Liver (tissue), 9 donors: ENCODE data around the gene TPCN1. TPM values are rescaled to one million over a fixed set of nuclear protein-coding genes. Genes with fewer than 3 reads are reported as not detected.

Source experiments
- DNase-seq: peaks from one replicate; pipeline ENCODE4 v3.0.0-alpha.2; 2017; ENCODE audit warnings: low spot score
- H3K27ac ChIP-seq, 2 donors: one replicate each; pipeline ENCODE4 v1.7.0; 2013; ENCODE audit warnings: inconsistent platforms in 2 of 2, low read length in 2 of 2, control low read depth in 1 of 2, low read depth in 1 of 2, mild to moderate bottlenecking in 1 of 2
- H3K27me3 ChIP-seq, 4 donors: one replicate each; pipeline versions ENCODE4 v1.6.1 to v1.7.0; 2013; ENCODE audit warnings: low read length in 3 of 4, inconsistent platforms in 1 of 4, mild to moderate bottlenecking in 1 of 4, moderate library complexity in 1 of 4; ENCODE audit not compliant: control insufficient read depth in 4 of 4, insufficient read depth in 4 of 4
- H3K36me3 ChIP-seq, 4 donors: one replicate each; pipeline versions ENCODE4 v1.6.1 to v1.7.0; 2013; ENCODE audit warnings: low read length in 3 of 4, mild to moderate bottlenecking in 3 of 4, low read depth in 1 of 4, moderate library complexity in 1 of 4; ENCODE audit not compliant: control insufficient read depth in 4 of 4, insufficient read depth in 3 of 4
- H3K4me1 ChIP-seq, 4 donors: one replicate each; pipeline versions ENCODE4 v1.6.1 to v1.7.0; 2013; ENCODE audit warnings: low read length in 3 of 4, mild to moderate bottlenecking in 3 of 4, moderate library complexity in 1 of 4; ENCODE audit not compliant: control insufficient read depth in 4 of 4, insufficient read depth in 4 of 4
- H3K4me3 ChIP-seq, 3 donors: one replicate each; pipeline versions ENCODE4 v1.6.1 to v1.7.0; 2013; ENCODE audit warnings: low read length in 3 of 3, control low read depth in 1 of 3, low read depth in 1 of 3, mild to moderate bottlenecking in 1 of 3
- H3K9ac ChIP-seq, 2 donors: one replicate each; pipeline ENCODE4 v1.7.0; 2013; ENCODE audit warnings: low read length in 2 of 2, mild to moderate bottlenecking in 2 of 2, moderate library complexity in 2 of 2, control low read depth in 1 of 2, low read depth in 1 of 2
- H3K9me3 ChIP-seq, 4 donors: one replicate each; pipeline versions ENCODE4 v1.6.1 to v1.7.0; 2013; ENCODE audit warnings: low read length in 3 of 4; ENCODE audit not compliant: control insufficient read depth in 4 of 4
- ATF3 ChIP-seq: IDR thresholded peaks from 2 replicates; pipeline ENCODE4 v1.6.1; 2016; ENCODE audit warnings: antibody characterized with exemption
- CTCF ChIP-seq: fragments of 150-350 bp; IDR thresholded peaks from 2 replicates; pipeline ENCODE4 v1.5.1; 2017; ENCODE audit warnings: improper control_type of control experiment, low read depth, low read length; ENCODE audit not compliant: missing input control
- EGR1 ChIP-seq, 2 donors: IDR thresholded peaks; 2 replicates each; pipeline ENCODE4 v1.6.1; 2016 to 2018; ENCODE audit warnings: antibody characterized with exemption in 2 of 2, low read depth in 2 of 2
- FOXA1 ChIP-seq: IDR thresholded peaks from 2 replicates; pipeline ENCODE4 v1.6.1; 2016; ENCODE audit warnings: antibody characterized with exemption
- GABPA ChIP-seq, 2 donors: IDR thresholded peaks in 1 of 2; conservative IDR thresholded peaks in 1 of 2; 2 replicates each; pipeline ENCODE4 v1.6.1; 2016; ENCODE audit warnings: antibody characterized with exemption in 2 of 2, mild to moderate bottlenecking in 1 of 2, moderate library complexity in 1 of 2
- HNF4G ChIP-seq: IDR thresholded peaks from 2 replicates; pipeline ENCODE4 v1.6.1; 2016; ENCODE audit warnings: antibody characterized with exemption
- JUND ChIP-seq, 2 donors: IDR thresholded peaks; 2 replicates each; pipeline ENCODE4 v1.6.1; 2016; ENCODE audit warnings: antibody characterized with exemption in 2 of 2
- MAX ChIP-seq: IDR thresholded peaks from 2 replicates; pipeline ENCODE4 v1.6.1; 2016; ENCODE audit warnings: antibody characterized with exemption
- NR2F2 ChIP-seq: IDR thresholded peaks from 2 replicates; pipeline ENCODE4 v1.6.1; 2016; ENCODE audit warnings: antibody characterized with exemption
- REST ChIP-seq: IDR thresholded peaks from 2 replicates; pipeline ENCODE4 v1.6.1; 2016; ENCODE audit warnings: antibody characterized with exemption, mild to moderate bottlenecking
- SP1 ChIP-seq: IDR thresholded peaks from 2 replicates; pipeline ENCODE4 v1.6.1; 2018; ENCODE audit warnings: antibody characterized with exemption, mild to moderate bottlenecking
- TAF1 ChIP-seq: conservative IDR thresholded peaks from 2 replicates; pipeline ENCODE4 v1.6.1; 2016; ENCODE audit warnings: antibody characterized with exemption, mild to moderate bottlenecking
- YY1 ChIP-seq: IDR thresholded peaks from 2 replicates; pipeline ENCODE4 v1.6.1; 2016; ENCODE audit warnings: antibody characterized with exemption, mild to moderate bottlenecking
- ZBTB33 ChIP-seq: IDR thresholded peaks from 2 replicates; pipeline ENCODE4 v1.6.1; 2016; ENCODE audit warnings: antibody characterized with exemption
- WGBS: extraction: QIAGEN DNeasy Blood & Tissue Kit; methylation state at CpG from one replicate; pipeline ENCODE4 v1.1.7; 2013; 5-methylcytosine and 5-hydroxymethylcytosine counted together
- polyA plus RNA-seq, 2 donors: library from polyadenylated mRNA; stranded (reverse) in 1 of 2; unstranded in 1 of 2; fragments of 200-250 nt in 1 of 2; fragments of >200 nt in 1 of 2; fragmentation: Nextera tagmentation in 1 of 2; extraction: Ambion mirVana in 1 of 2; gene quantifications; one replicate each; pipeline versions ENCODE4 v1.2.1 to v1.2.3, GENCODE V29; 2013 to 2015
- total RNA-seq, 2 donors: library from RNA; depleted of rRNA; stranded (reverse); fragments of >200 nt; gene quantifications; one replicate each; pipeline ENCODE4 v1.2.3, GENCODE V29; 2014
- donor health status: healthy.
- donor health status: healthy.
- donor health status: healthy.
- donor health status: healthy.
- donor health status: healthy.

The TPCN1 gene
- total and polyA plus RNA-seq, 4 donors = 8.6 to 19.2 (median 13.7) TPM

- H3K4me3 ChIP-seq = no peak overlapping the region
- H3K9ac ChIP-seq = no peak overlapping the region
- no peak for DNase-seq
- no peaks in the 10 kb centered on the region for H3K27me3 ChIP-seq
- TF ChIP-seq GABPA (IDR thresholded peaks at IDR 0.05 in 1 of 2, conservative IDR thresholded peaks at IDR 0.05 in 1 of 2) (no peak), CTCF (no peak), NR2F2 (no peak), MAX (no peak), TAF1 (no peak), JUND (IDR thresholded peaks at IDR 0.05) (no peak), YY1 (no peak)
- 83% methylated on average over 19 of the region's 19 CpGs for WGBS
- no peak overlapping the region for H3K27ac ChIP-seq
- peaks cover 2 to 8% (median 5%) of the 10 kb centered on the region in 4 donors for H3K4me1 ChIP-seq
- no peaks in the 10 kb centered on the region for H3K9me3 ChIP-seq
- H3K36me3 ChIP-seq = peaks cover 3 to 34% (median 9%) of the 10 kb centered on the region in 4 donors
Measured at GRCh38 chr12:113302886-113303640, 81.8 kb downstream of the TPCN1 start.

GRCh38 chr12:113305281-113305856, 84.1 kb downstream of the TPCN1 start:
- Histone ChIP-seq H3K9ac (no peak overlapping the region), H3K27ac (no peak overlapping the region), H3K36me3 (peaks cover 3 to 42% (median 8%) of the 10 kb centered on the region in 4 donors), H3K27me3 (no peaks in the 10 kb centered on the region), H3K9me3 (no peaks in the 10 kb centered on the region), H3K4me1 (no peaks in the 10 kb centered on the region), H3K4me3 (no peak overlapping the region)
- TF ChIP-seq NR2F2 = no peak
- no peak for TF ChIP-seq ZBTB33
- no peak for TF ChIP-seq EGR1 (IDR thresholded peaks at IDR 0.05; ENCODE audit: low read depth in 2 of 2)
- no peak for TF ChIP-seq TAF1
- no peak for DNase-seq
- WGBS = 96% methylated on average over 11 of the region's 11 CpGs

- Histone ChIP-seq H3K27ac (no peak overlapping the region), H3K9me3 (no peaks in the 10 kb centered on the region), H3K9ac (no peak overlapping the region), H3K4me3 (no peak overlapping the region), H3K4me1 (no peaks in the 10 kb centered on the region), H3K36me3 (peaks cover 3 to 45% (median 10%) of the 10 kb centered on the region in 4 donors), H3K27me3 (no peaks in the 10 kb centered on the region)
- TF ChIP-seq ATF3 = no peak
- TF ChIP-seq REST = no peak
- TF ChIP-seq NR2F2 = no peak
- TF ChIP-seq CTCF = no peak
- TF ChIP-seq GABPA (IDR thresholded peaks at IDR 0.05 in 1 of 2, conservative IDR thresholded peaks at IDR 0.05 in 1 of 2) = no peak
- no peak for TF ChIP-seq HNF4G
- no peak for TF ChIP-seq YY1
- no peak for TF ChIP-seq TAF1
- no peak for TF ChIP-seq FOXA1
- no peak for TF ChIP-seq SP1
- TF ChIP-seq EGR1 (IDR thresholded peaks at IDR 0.05; ENCODE audit: low read depth in 2 of 2) = no peak
- DNase-seq = no peak
- WGBS = 96% methylated on average over 11 of the region's 11 CpGs
Measured at GRCh38 chr12:113306382-113306781, 85.1 kb downstream of the TPCN1 start.
